ENCODE measurements around the gene SNX18. TPM values are rescaled to one million over a fixed set of nuclear protein-coding genes. Genes with fewer than 3 reads are reported as not detected.

SNX18 gene
- total RNA-seq, 2 experiments from 2014 or later, result 6.3 to 14.6 TPM

- no peaks in the 10 kb centered on the region for H3K79me2 ChIP-seq (ENCODE audit: insufficient read depth, low read depth, low read length)
- peaks cover 8% of the 10 kb centered on the region for H3K4me1 ChIP-seq (ENCODE audit: insufficient read depth, low read length, poor library complexity, severe bottlenecking)
- POLR2A ChIA-PET, result no interaction called here
- no peaks in the 10 kb centered on the region for H3K36me3 ChIP-seq (ENCODE audit: insufficient read depth, low read length)
- CTCF ChIA-PET (ENCODE audit: unreplicated experiment), result no interaction called here
- DNase-seq (ENCODE audit: low spot score), result no peak
- no peaks in the 10 kb centered on the region for H4K20me1 ChIP-seq (ENCODE audit: insufficient read depth, low read length)
- H3K9me2 ChIP-seq (ENCODE audit: insufficient read depth, low read length), result no peaks in the 10 kb centered on the region
- no peak overlapping the region for H2AFZ ChIP-seq (ENCODE audit: low read length)
- H3K27ac ChIP-seq (ENCODE audit: low read depth, low read length, poor library complexity, severe bottlenecking), result no peak overlapping the region
- H3K9me3 ChIP-seq (ENCODE audit: low read length), result no peaks in the 10 kb centered on the region
- TF ChIP-seq EZH2phosphoT487 (IDR thresholded peaks at IDR 0.05; ENCODE audit: borderline replicate concordance, low read depth, low read length) (no peak), CTCF (conservative IDR thresholded peaks at IDR 0.05; ENCODE audit: low read length) (no peak)
- intact Hi-C loops (cut with micrococcal nuclease; ENCODE audit: unreplicated experiment), result no loop called here
- no peak overlapping the region for H3K4me3 ChIP-seq (ENCODE audit: low read depth, low read length, poor library complexity, severe bottlenecking)
- H3K4me2 ChIP-seq (ENCODE audit: low read length), result no peak overlapping the region
- no TSS peak for BruUV-seq (replicated peaks)
Observed at GRCh38 chr5:54470128-54470527, 47.4 kb upstream of the SNX18 start.

- H3K79me2 ChIP-seq (ENCODE audit: insufficient read depth, low read depth, low read length), result no peaks in the 10 kb centered on the region
- peaks cover 8% of the 10 kb centered on the region for H3K4me1 ChIP-seq (ENCODE audit: insufficient read depth, low read length, poor library complexity, severe bottlenecking)
- H3K4me3 ChIP-seq (ENCODE audit: low read depth, low read length, poor library complexity, severe bottlenecking), result no peak overlapping the region
- no peak for TF ChIP-seq EZH2phosphoT487 (IDR thresholded peaks at IDR 0.05; ENCODE audit: borderline replicate concordance, low read depth, low read length)
- TF ChIP-seq CTCF (conservative IDR thresholded peaks at IDR 0.05; ENCODE audit: low read length), result no peak
- no peaks in the 10 kb centered on the region for H3K9me3 ChIP-seq (ENCODE audit: low read length)
- no TSS peak for BruUV-seq (replicated peaks)
- ChIA-PET CTCF (ENCODE audit: unreplicated experiment) (no interaction called here), POLR2A (no interaction called here)
- no peaks in the 10 kb centered on the region for H3K9me2 ChIP-seq (ENCODE audit: insufficient read depth, low read length)
- H4K20me1 ChIP-seq (ENCODE audit: insufficient read depth, low read length), result no peaks in the 10 kb centered on the region
- H2AFZ ChIP-seq (ENCODE audit: low read length), result no peak overlapping the region
- H3K36me3 ChIP-seq (ENCODE audit: insufficient read depth, low read length), result no peaks in the 10 kb centered on the region
- no peak overlapping the region for H3K27ac ChIP-seq (ENCODE audit: low read depth, low read length, poor library complexity, severe bottlenecking)
- H3K4me2 ChIP-seq (ENCODE audit: low read length), result no peak overlapping the region
- DNase-seq (ENCODE audit: low spot score), result no peak
- intact Hi-C loops (cut with micrococcal nuclease; ENCODE audit: unreplicated experiment), result no loop called here
Observed at GRCh38 chr5:54470677-54471076, 46.9 kb upstream of the SNX18 start.

DNA sequence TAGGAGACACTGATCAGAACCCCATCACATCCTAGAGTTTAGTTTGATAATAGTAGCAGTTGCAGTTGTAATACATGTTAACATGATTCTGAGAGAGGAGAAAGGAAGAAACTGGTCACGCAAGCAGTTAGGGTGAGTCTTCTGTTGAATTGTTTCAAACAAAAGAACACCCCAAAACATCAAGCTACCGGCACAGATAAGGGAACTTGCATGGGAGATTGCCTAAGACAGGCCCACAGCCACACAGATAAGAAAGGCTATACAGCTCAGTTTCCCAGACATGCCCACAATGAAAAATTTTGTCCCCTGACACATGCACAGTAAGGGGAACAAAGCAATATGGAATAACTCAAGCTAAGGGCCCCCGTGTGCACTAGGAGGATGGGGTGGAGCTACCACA lies 46.2 kb upstream of the SNX18 start:
- Histone ChIP-seq H3K4me1 (ENCODE audit: insufficient read depth, low read length, poor library complexity, severe bottlenecking) (peaks cover 8% of the 10 kb centered on the region), H3K27ac (ENCODE audit: low read depth, low read length, poor library complexity, severe bottlenecking) (no peak overlapping the region), H3K79me2 (ENCODE audit: insufficient read depth, low read depth, low read length) (no peaks in the 10 kb centered on the region), H3K4me3 (ENCODE audit: low read depth, low read length, poor library complexity, severe bottlenecking) (no peak overlapping the region), H3K9me3 (ENCODE audit: low read length) (no peaks in the 10 kb centered on the region), H3K9me2 (ENCODE audit: insufficient read depth, low read length) (no peaks in the 10 kb centered on the region), H2AFZ (ENCODE audit: low read length) (no peak overlapping the region), H4K20me1 (ENCODE audit: insufficient read depth, low read length) (no peaks in the 10 kb centered on the region), H3K36me3 (ENCODE audit: insufficient read depth, low read length) (no peaks in the 10 kb centered on the region), H3K4me2 (ENCODE audit: low read length) (no peak overlapping the region)
- POLR2A ChIA-PET, result interaction anchor here (0.6 to 0.7 kb wide), 2 partner anchors 14 to 18 kb away, joined by 3 read pairs; no protein-coding TSS in a partner anchor
- no TSS peak for BruUV-seq (replicated peaks)
- TF ChIP-seq CTCF (conservative IDR thresholded peaks at IDR 0.05; ENCODE audit: low read length) (no peak), EZH2phosphoT487 (IDR thresholded peaks at IDR 0.05; ENCODE audit: borderline replicate concordance, low read depth, low read length) (no peak)
- intact Hi-C loops (cut with micrococcal nuclease; ENCODE audit: unreplicated experiment), result no loop called here
- CTCF ChIA-PET (ENCODE audit: unreplicated experiment), result no interaction called here
- no peak for DNase-seq (ENCODE audit: low spot score)
